IMR-90 (cell line): ENCODE results near the gene ANO2. TPM values are rescaled to one million over a fixed set of nuclear protein-coding genes. Genes with fewer than 3 reads are reported as not detected.

Experiments
- ATAC-seq: fragments of 200-7000 bp; cut with Tn5 transposase; 2 replicates; pipeline ENCODE4 v1.9.1; 2020; ENCODE audit warnings: low read depth, mild to moderate bottlenecking, moderate library complexity
- BruUV-seq: library from RNA; stranded (reverse); fragments of 400-500 nt; replicated peaks from 2 replicates; lab custom pipeline; 2021; lab: Mats Ljungman, UMichigan
- CTCF ChIA-PET: fragments of 300-600 bp; formaldehyde crosslinking; extraction: SDS; loops from one replicate; lab custom pipeline; 2021; ENCODE audit warnings: antibody characterized with exemption; lab: Yijun Ruan, JAX
- POLR2A ChIA-PET: fragments of 300-600 bp; sonication (Branson Sonifier 250); formaldehyde crosslinking; loops from one replicate; lab custom pipeline; 2022; ENCODE audit warnings: antibody characterized with exemption; ENCODE audit not compliant: unreplicated experiment; lab: Charles Lee
- DNase-seq: peaks from one replicate; pipeline ENCODE4 v3.0.0; 2013
- H2AFZ ChIP-seq: replicated peaks from 2 replicates; pipeline ENCODE3; 2013; ENCODE audit warnings: low read length, mild to moderate bottlenecking; ENCODE audit not compliant: poor library complexity
- H2AK5ac ChIP-seq: 2 replicates; pipeline ENCODE4 v1.6.1; 2013; ENCODE audit warnings: low read depth, low read length, inconsistent platforms
- H2AK9ac ChIP-seq: replicated peaks from 2 replicates; pipeline ENCODE3; 2013; ENCODE audit warnings: mild to moderate bottlenecking, low read depth, low read length, moderate library complexity; ENCODE audit not compliant: poor library complexity
- H2BK120ac ChIP-seq: 2 replicates; pipeline ENCODE4 v1.6.1; 2013; ENCODE audit warnings: low read depth, low read length, inconsistent platforms
- H2BK15ac ChIP-seq: 3 replicates; pipeline ENCODE4 v1.6.1; 2013; ENCODE audit warnings: low read depth, low read length, inconsistent platforms
- H2BK20ac ChIP-seq: 2 replicates; pipeline ENCODE4 v1.6.1; 2013; ENCODE audit warnings: low read depth, mild to moderate bottlenecking, inconsistent platforms, low read length, moderate library complexity
- H2BK5ac ChIP-seq: 2 replicates; pipeline ENCODE4 v1.6.1; 2013; ENCODE audit warnings: mild to moderate bottlenecking, low read depth, low read length, inconsistent platforms; ENCODE audit not compliant: poor library complexity, severe bottlenecking
- H3K14ac ChIP-seq: replicated peaks from 2 replicates; pipeline ENCODE4 v1.6.1; 2013; ENCODE audit warnings: low read depth, low read length, inconsistent platforms
- H3K18ac ChIP-seq: 2 replicates; pipeline ENCODE4 v1.6.1; 2013; ENCODE audit warnings: low read depth, low read length, control low read depth
- H3K23ac ChIP-seq: 2 replicates; pipeline ENCODE4 v1.6.1; 2013; ENCODE audit warnings: low read depth, low read length, inconsistent platforms
- H3K27ac ChIP-seq: 2 replicates; pipeline ENCODE4 v1.5.1; 2013; ENCODE audit warnings: mild to moderate bottlenecking, control low read depth, low read length; ENCODE audit not compliant: insufficient read depth
- H3K27me3 ChIP-seq: 2 replicates; pipeline ENCODE4 v1.6.1; 2013; ENCODE audit warnings: low read length; ENCODE audit not compliant: control insufficient read depth, insufficient read depth
- H3K36me3 ChIP-seq: 2 replicates; pipeline ENCODE4 v1.6.1; 2013; ENCODE audit warnings: low read length, mixed read lengths; ENCODE audit not compliant: control insufficient read depth, insufficient read depth
- H3K4ac ChIP-seq: 2 replicates; pipeline ENCODE4 v1.6.1; 2013; ENCODE audit warnings: low read depth, low read length, inconsistent platforms
- H3K4me1 ChIP-seq: 2 replicates; pipeline ENCODE4 v1.6.1; 2013; ENCODE audit warnings: low read length, mixed read lengths; ENCODE audit not compliant: control insufficient read depth, insufficient read depth
- H3K4me2 ChIP-seq: 2 replicates; pipeline ENCODE4 v1.6.1; 2013; ENCODE audit warnings: low read depth, mild to moderate bottlenecking, control low read depth, low read length, moderate library complexity
- H3K4me3 ChIP-seq: 2 replicates; pipeline ENCODE4 v1.5.1; 2013; ENCODE audit warnings: low read depth, mild to moderate bottlenecking, control low read depth, low read length, moderate library complexity; ENCODE audit not compliant: insufficient read depth
- H3K56ac ChIP-seq: 2 replicates; pipeline ENCODE4 v1.6.1; 2013; ENCODE audit warnings: low read length, inconsistent platforms; ENCODE audit not compliant: insufficient read depth; ENCODE audit errors: extremely low read depth
- H3K79me1 ChIP-seq, 2 experiments: 2 replicates each; pipeline ENCODE4 v1.6.1; 2013; ENCODE audit warnings: low read length in 2 of 2, inconsistent platforms in 1 of 2, low read depth in 1 of 2
- H3K9ac ChIP-seq: 2 replicates; pipeline ENCODE4 v1.6.1; 2013; ENCODE audit warnings: low read depth, low read length, control low read depth
- H3K9me1 ChIP-seq: 2 replicates; pipeline ENCODE4 v1.6.1; 2013; ENCODE audit warnings: low read length, inconsistent platforms; ENCODE audit not compliant: insufficient read depth
- H3K9me3 ChIP-seq: 2 replicates; pipeline ENCODE4 v1.6.1; 2013; ENCODE audit warnings: low read length; ENCODE audit not compliant: control insufficient read depth, insufficient read depth
- H4K20me1 ChIP-seq: 2 replicates; pipeline ENCODE4 v1.6.1; 2013; ENCODE audit warnings: low read length, inconsistent platforms; ENCODE audit not compliant: insufficient read depth
- H4K5ac ChIP-seq: 2 replicates; pipeline ENCODE4 v1.6.1; 2013; ENCODE audit warnings: mild to moderate bottlenecking, low read depth, low read length, control low read depth
- H4K8ac ChIP-seq, 2 experiments: 2 replicates each; pipeline ENCODE4 v1.6.1; 2013; ENCODE audit warnings: low read depth in 2 of 2, low read length in 2 of 2, control low read depth in 1 of 2, inconsistent platforms in 1 of 2
- H4K91ac ChIP-seq: 2 replicates; pipeline ENCODE4 v1.6.1; 2013; ENCODE audit warnings: low read depth, low read length, inconsistent platforms; ENCODE audit not compliant: insufficient read depth
- BHLHE40 ChIP-seq: fragments of 150-350 bp; IDR thresholded peaks from 2 replicates; pipeline ENCODE4 v1.6.1; 2016; ENCODE audit warnings: mild to moderate bottlenecking, low read depth, low read length
- CEBPB ChIP-seq: IDR thresholded peaks from 2 replicates; pipeline ENCODE4 v1.6.1; 2012; ENCODE audit warnings: low read depth, low read length, improper control_type of control experiment
- CHD1 ChIP-seq: IDR thresholded peaks from 2 replicates; pipeline ENCODE4 v1.6.1; 2012; ENCODE audit warnings: low read depth, low read length, improper control_type of control experiment
- CTCF ChIP-seq: conservative IDR thresholded peaks from 2 replicates; pipeline ENCODE4 v1.5.1; 2012; ENCODE audit warnings: mild to moderate bottlenecking, low read depth, low read length, improper control_type of control experiment
- ELK1 ChIP-seq: fragments of 150-350 bp; IDR thresholded peaks from 2 replicates; pipeline ENCODE4 v1.6.1; 2016; ENCODE audit warnings: low read depth, mild to moderate bottlenecking, low read length, moderate library complexity, borderline replicate concordance
- FOS ChIP-seq: fragments of 150-350 bp; IDR thresholded peaks from 2 replicates; pipeline ENCODE4 v1.6.1; 2016; ENCODE audit warnings: low read depth, low read length
- MAFK ChIP-seq: IDR thresholded peaks from 2 replicates; pipeline ENCODE4 v1.6.1; 2012; ENCODE audit warnings: low read depth, low read length, improper control_type of control experiment
- MAZ ChIP-seq: IDR thresholded peaks from 2 replicates; pipeline ENCODE4 v1.6.1; 2012; ENCODE audit warnings: low read depth, mild to moderate bottlenecking, low read length, improper control_type of control experiment, moderate library complexity, borderline replicate concordance
- MXI1 ChIP-seq: IDR thresholded peaks from 2 replicates; pipeline ENCODE4 v1.6.1; 2012; ENCODE audit warnings: low read depth, mild to moderate bottlenecking, low read length, moderate library complexity, borderline replicate concordance
- NFE2L2 ChIP-seq: fragments of 150-350 bp; IDR thresholded peaks from 2 replicates; pipeline ENCODE4 v1.6.1; 2016; ENCODE audit warnings: low read depth, mild to moderate bottlenecking, low read length
- POLR2A ChIP-seq: IDR thresholded peaks from 2 replicates; pipeline ENCODE4 v1.6.1; 2012; ENCODE audit warnings: mild to moderate bottlenecking, low read depth, low read length
- RAD21 ChIP-seq: IDR thresholded peaks from 2 replicates; pipeline ENCODE4 v1.6.1; 2012; ENCODE audit warnings: low read length, improper control_type of control experiment
- RCOR1 ChIP-seq: IDR thresholded peaks from 2 replicates; pipeline ENCODE4 v1.6.1; 2012; ENCODE audit warnings: mild to moderate bottlenecking, low read length, improper control_type of control experiment; ENCODE audit not compliant: insufficient replicate concordance
- RFX5 ChIP-seq: IDR thresholded peaks from 2 replicates; pipeline ENCODE4 v1.8.0; 2012; ENCODE audit warnings: low read depth, mild to moderate bottlenecking, low read length, moderate library complexity
- SMC3 ChIP-seq: fragments of 150-350 bp; IDR thresholded peaks from 2 replicates; pipeline ENCODE4 v1.6.1; 2016; ENCODE audit warnings: low read depth, mild to moderate bottlenecking, antibody characterized with exemption, low read length, moderate library complexity
- USF2 ChIP-seq: fragments of 150-350 bp; IDR thresholded peaks from 2 replicates; pipeline ENCODE4 v1.6.1; 2017; ENCODE audit warnings: mild to moderate bottlenecking, antibody characterized with exemption, low read length, low read depth
- WGBS, 2 experiments: methylation state at CpG; one replicate each; pipeline versions ENCODE4 v1.1.5 to v1.1.7; 2013; ENCODE audit warnings: missing lambda C conversion rate in 2 of 2; ENCODE audit not compliant: insufficient read length in 1 of 2; ENCODE audit errors: extremely low coverage in 2 of 2; 5-methylcytosine and 5-hydroxymethylcytosine counted together
- dilution Hi-C: fragments of 300-500 bp; cut with HindIII; formaldehyde crosslinking; loops from one replicate; pipeline ENCODE4 v1.14.3; 2018; ENCODE audit warnings: low sequenced_read_pairs; ENCODE audit not compliant: unreplicated experiment
- in situ Hi-C: fragments of 300-500 bp; cut with MboI; formaldehyde crosslinking; loops from 3 replicates; pipeline ENCODE4 v1.14.3; 2019; ENCODE audit warnings: low sequenced_read_pairs, inconsistent platforms, mixed read lengths
- intact Hi-C: fragments of 100-400 bp; cut with micrococcal nuclease; formaldehyde crosslinking; loops from 2 replicates; pipeline ENCODE4 v1.10.0; 2022
- polyA plus RNA-seq, 3 experiments: library from polyadenylated mRNA; depleted of rRNA; stranded (reverse); fragments of >200 nt; gene quantifications; 2 replicates each; pipeline ENCODE4 v1.2.3, GENCODE V29; 2012; ENCODE audit warnings: low replicate concordance in 1 of 3
- total RNA-seq: library from RNA; depleted of rRNA; stranded (reverse); fragments of >200 nt; gene quantifications from 2 replicates; pipeline ENCODE4 v1.2.3, GENCODE V29; 2012

Gene ANO2
- total and polyA plus RNA-seq, 2 of the 4 experiments (the other 2 are of a cell fraction), result 0.22 TPM; not detected in 1

GRCh38 chr12:5768171-5768570 is 176.9 kb downstream of the ANO2 start:
- ATAC-seq, result no peak
- no peak for DNase-seq
- ChIA-PET POLR2A (no interaction called here), CTCF (no interaction called here)
- dilution Hi-C loops (no loop called here), intact Hi-C loops (no loop called here), in situ Hi-C loops (no loop called here)
- Histone ChIP-seq H2AK9ac (no peak overlapping the region), H3K4me2 (no peak overlapping the region), H3K9me3 (no peaks in the 10 kb centered on the region), H2AK5ac (no peak overlapping the region), H3K9me1 (no peaks in the 10 kb centered on the region), H2AFZ (no peak overlapping the region), H3K27me3 (peaks cover 32% of the 10 kb centered on the region), H2BK120ac (no peak overlapping the region), H3K27ac (no peak overlapping the region), H2BK5ac (no peak overlapping the region), H2BK20ac (no peak overlapping the region), H3K56ac (no peak overlapping the region), H3K18ac (no peak overlapping the region), H4K5ac (no peak overlapping the region), H3K79me1 (no peaks in the 10 kb centered on the region), H4K91ac (no peak overlapping the region), H3K9ac (no peak overlapping the region), H3K14ac (no peak overlapping the region), H3K36me3 (no peaks in the 10 kb centered on the region), H3K4me3 (no peak overlapping the region), H2BK15ac (no peak overlapping the region), H3K23ac (no peak overlapping the region), H4K20me1 (no peaks in the 10 kb centered on the region), H4K8ac (no peak overlapping the region), H3K4me1 (no peaks in the 10 kb centered on the region), H3K4ac (no peak overlapping the region)
- BruUV-seq, result no TSS peak
- TF ChIP-seq RCOR1 (no peak), ELK1 (no peak), USF2 (no peak), MXI1 (no peak), RFX5 (no peak), RAD21 (no peak), CHD1 (no peak), POLR2A (no peak), CTCF (no peak), SMC3 (no peak), MAZ (no peak), CEBPB (no peak), FOS (no peak), MAFK (no peak), BHLHE40 (no peak), NFE2L2 (no peak)
- WGBS, 2 experiments, result no CpG with 5 or more reads among the region's 2 CpGs
